BJ (cell line): ENCODE measurements around the gene TP53TG3E. TPM values are rescaled to one million over a fixed set of nuclear protein-coding genes. Genes with fewer than 3 reads are reported as not detected.
"Not testable (repeated sequence)": the region's sequence is repeated elsewhere in the genome, so short reads cannot be mapped to it uniquely, and the experiment has no call there.

Experiments
- CTCF ChIA-PET: fragments of 350-600 bp; formaldehyde crosslinking; extraction: SDS; loops from one replicate; lab custom pipeline; 2021; ENCODE audit warnings: antibody characterized with exemption, inconsistent platforms; lab: Yijun Ruan, JAX
- POLR2A ChIA-PET: fragments of 300-600 bp; sonication (Branson Sonifier 250); formaldehyde crosslinking; extraction: SDS; loops from one replicate; lab custom pipeline; 2021; ENCODE audit warnings: antibody characterized with exemption; lab: Charles Lee
- DNase-seq: peaks from one replicate; pipeline ENCODE4 v3.0.0-alpha.2; 2011; ENCODE audit warnings: low read depth
- H3K27me3 ChIP-seq: 2 replicates; pipeline ENCODE4 v1.6.0; 2011; ENCODE audit warnings: low read length; ENCODE audit not compliant: control insufficient read depth, insufficient read depth
- H3K36me3 ChIP-seq: 2 replicates; pipeline ENCODE4 v1.5.1; 2011; ENCODE audit warnings: low read length; ENCODE audit not compliant: control insufficient read depth, insufficient read depth
- H3K4me3 ChIP-seq: 2 replicates; pipeline ENCODE4 v1.5.1; 2011; ENCODE audit warnings: low read depth, mild to moderate bottlenecking, control low read depth, low read length
- polyA minus RNA-seq: library from RNA; depleted of rRNA, polyadenylated mRNA; stranded (reverse); fragments of >200 nt; gene quantifications from 2 replicates; pipeline ENCODE4 v1.2.3, GENCODE V29; 2011; rRNA and poly(A)+ RNA removed
- polyA plus RNA-seq: library from polyadenylated mRNA; depleted of rRNA; stranded (reverse); fragments of >200 nt; gene quantifications from 2 replicates; pipeline ENCODE4 v1.2.3, GENCODE V29; 2011; rRNA removed
- small RNA-seq: library from RNA; depleted of rRNA; stranded (forward); fragments of <200 nt; gene quantifications from one replicate; pipeline ENCODE3, GENCODE V24; 2012; ENCODE audit warnings: low replicate concordance, low read depth; ENCODE audit not compliant: insufficient read length

Gene TP53TG3E
- polyA plus RNA-seq (not detected in 2 replicates), polyA minus RNA-seq (not detected in 2 replicates)

- H3K27me3 ChIP-seq, POLR2A ChIA-PET, H3K36me3 ChIP-seq, H3K4me3 ChIP-seq, CTCF ChIA-PET, DNase-seq: not testable (repeated sequence)
These were observed at the start of gene TP53TG3E for GRCh38 chr16:33304006-33304405. TSS of gene TP53TG3E (plus strand) at chr16:33304306. CDS start at chr16:33304374, 68 bp downstream.

GRCh38 chr16:33336226-33337012 is 32.3 kb downstream of the TP53TG3E start:
- DNase-seq, POLR2A ChIA-PET, CTCF ChIA-PET, H3K4me3 ChIP-seq, H3K36me3 ChIP-seq, H3K27me3 ChIP-seq: not testable (repeated sequence)

GRCh38 chr16:33337627-33338542 is 33.8 kb downstream of the TP53TG3E start:
- H3K36me3 ChIP-seq, CTCF ChIA-PET, DNase-seq, H3K27me3 ChIP-seq, H3K4me3 ChIP-seq, POLR2A ChIA-PET: not testable (repeated sequence)

GRCh38 chr16:33338543-33338951 is 34.4 kb downstream of the TP53TG3E start:
- H3K27me3 ChIP-seq, H3K36me3 ChIP-seq, DNase-seq, CTCF ChIA-PET, H3K4me3 ChIP-seq, POLR2A ChIA-PET: not testable (repeated sequence)

GRCh38 chr16:33339093-33340061 is 35.3 kb downstream of the TP53TG3E start:
- H3K4me3 ChIP-seq, CTCF ChIA-PET, H3K27me3 ChIP-seq, POLR2A ChIA-PET, DNase-seq, H3K36me3 ChIP-seq: not testable (repeated sequence)

Small RNA genes within 50 kb of the gene (small RNA-seq; reads per million reads assigned to genes)
- gene AC141257.3 = not detected

Other genes starting within 250 kb of the TP53TG3E start
- gene TP53TG3C, start 110.1 kb upstream of the TP53TG3E start, polyA plus RNA-seq = not detected in 2 replicates
- gene TP53TG3B, start 56.5 kb downstream of the TP53TG3E start, polyA plus RNA-seq = not detected in 2 replicates
- gene TP53TG3F, start 155.3 kb downstream of the TP53TG3E start, polyA plus RNA-seq = not detected in 2 replicates